Activated T-cell treated with anti-CD3 and anti-CD28 coated beads, Interleukin-2, amount 50 U/mL, for 1 hour (primary cell): ENCODE measurements around the gene JMJD8.

Experiments
- DNase-seq: peaks from one replicate; pipeline ENCODE4 v3.0.0-alpha.2; 2020

Gene JMJD8

DNA sequence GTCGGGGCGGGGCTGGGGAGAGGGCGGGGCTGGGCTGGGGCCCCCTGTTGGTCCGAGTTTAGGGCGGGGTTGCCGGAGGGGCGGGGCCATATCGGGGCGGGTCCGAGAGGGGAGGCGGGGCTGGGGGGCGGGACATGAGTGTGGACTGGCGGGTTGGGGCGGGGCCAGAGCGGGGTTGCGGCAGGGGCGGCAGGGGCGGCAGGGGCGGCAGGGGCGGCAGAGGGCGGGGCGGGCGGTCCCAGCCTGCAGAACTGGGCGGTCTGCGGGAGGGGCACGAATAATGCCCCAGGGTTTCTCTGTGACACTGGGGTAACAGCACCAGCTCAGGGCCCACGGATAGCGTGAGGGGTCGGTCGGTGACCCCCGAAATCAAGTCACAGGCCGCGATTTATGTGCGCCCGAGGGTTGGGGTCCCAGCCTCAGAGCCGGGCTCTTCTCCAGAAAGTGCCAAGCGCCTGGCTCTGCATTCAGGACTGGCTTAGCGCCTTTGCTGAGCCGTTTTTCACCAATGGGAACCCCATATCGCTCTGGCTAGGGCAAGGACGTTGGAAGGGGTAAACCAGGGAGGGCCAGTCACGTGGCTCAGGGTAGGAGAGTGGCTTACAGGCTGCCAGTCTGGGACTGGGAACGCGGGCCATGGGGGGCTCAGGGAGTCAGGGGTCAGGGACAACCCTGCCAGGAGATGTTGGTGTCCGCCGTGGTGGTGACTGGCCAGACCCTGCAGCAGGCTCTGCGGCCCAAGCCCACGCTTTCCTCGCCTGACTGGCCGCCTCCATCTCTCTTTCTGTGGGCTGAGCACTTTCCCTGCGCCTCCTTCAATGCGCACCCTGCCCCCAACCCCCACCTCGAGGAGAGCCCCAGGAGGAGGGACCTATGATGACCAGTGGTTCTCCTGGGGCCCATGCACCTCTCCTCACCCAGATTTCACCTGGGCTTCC, 46.8 kb downstream of the JMJD8 start:
- peak; percentile 38 for DNase-seq

DNA sequence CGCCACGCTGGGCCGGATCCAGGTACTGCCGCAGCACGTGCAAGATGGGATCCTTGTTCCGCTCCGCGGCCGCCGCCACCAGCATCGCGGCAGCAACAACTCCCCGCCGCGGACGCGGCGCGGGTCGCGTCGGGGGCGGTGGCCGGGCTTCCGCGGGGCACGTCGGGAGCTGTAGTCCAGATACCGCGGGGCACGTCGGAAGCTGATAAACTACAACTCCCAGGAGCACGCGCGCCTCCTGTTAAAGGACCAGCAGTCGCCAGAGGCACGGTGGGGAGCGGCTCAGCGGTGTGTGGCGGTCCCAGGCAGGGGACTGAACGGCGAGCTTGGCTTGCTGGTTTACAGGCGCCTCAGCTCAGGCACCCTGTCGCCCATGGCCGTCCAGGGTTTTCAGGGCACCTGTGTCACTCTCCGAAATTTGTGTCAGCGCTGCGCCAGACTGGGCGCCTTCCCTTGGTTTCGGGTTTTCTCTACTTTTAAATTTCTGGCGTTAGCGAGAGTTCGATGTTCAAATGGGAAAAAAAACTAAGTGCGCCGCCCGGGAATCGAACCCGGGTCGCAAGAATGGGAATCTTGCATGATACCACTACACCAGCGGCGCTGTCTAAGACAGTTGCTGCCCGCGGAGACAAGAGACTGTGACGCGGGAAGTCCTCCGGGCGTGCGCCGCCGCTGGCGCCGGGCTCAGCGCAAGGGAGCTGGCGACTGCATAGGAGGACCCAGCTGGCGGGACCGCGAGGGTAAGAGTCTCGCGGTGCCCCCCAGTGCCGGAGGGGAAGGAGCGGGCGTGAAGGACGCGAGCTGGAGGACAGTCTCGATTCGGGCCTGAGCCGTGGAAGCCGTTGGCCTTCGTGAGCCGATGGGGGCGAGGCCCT, 47.7 kb downstream of the JMJD8 start, which contains the start of gene METTL26:
TSS of gene METTL26 (minus strand) at position 100 of the 875 bp plus-strand sequence. CDS start at position 85, 15 bp downstream.
- DNase-seq = peak; percentile 95

DNA sequence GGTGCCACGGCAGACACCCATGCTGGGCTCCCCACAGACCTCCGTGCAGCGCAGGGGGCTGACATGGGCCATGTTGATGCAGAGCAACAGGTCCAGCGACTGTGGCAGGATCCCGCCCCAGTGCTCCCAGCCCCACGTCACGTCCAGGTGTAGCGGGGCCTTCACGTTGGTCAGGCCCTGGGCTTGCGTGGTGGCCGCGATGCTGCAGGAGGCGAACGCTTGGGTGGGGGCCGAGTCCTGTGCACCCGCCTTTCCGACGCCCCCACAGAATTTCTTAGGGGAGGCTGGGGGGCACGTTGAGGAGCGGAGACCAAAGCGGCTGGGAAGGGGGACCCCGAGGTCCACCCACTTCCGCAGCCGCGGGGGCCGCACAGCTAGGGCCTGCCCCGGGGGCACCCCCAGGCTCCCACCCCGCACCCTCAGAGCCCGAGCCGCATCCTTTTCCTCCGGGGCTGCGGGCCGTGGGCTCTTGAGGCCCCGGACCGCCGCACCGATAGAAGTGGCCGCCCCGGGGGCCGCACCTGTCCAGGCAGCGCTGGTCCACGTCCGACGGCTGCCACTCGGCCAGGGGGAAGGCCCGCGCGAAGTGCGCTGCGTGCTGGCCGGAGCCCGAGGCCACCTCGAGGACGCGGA, 48.4 kb downstream of the JMJD8 start:
- DNase-seq = no peak

DNA sequence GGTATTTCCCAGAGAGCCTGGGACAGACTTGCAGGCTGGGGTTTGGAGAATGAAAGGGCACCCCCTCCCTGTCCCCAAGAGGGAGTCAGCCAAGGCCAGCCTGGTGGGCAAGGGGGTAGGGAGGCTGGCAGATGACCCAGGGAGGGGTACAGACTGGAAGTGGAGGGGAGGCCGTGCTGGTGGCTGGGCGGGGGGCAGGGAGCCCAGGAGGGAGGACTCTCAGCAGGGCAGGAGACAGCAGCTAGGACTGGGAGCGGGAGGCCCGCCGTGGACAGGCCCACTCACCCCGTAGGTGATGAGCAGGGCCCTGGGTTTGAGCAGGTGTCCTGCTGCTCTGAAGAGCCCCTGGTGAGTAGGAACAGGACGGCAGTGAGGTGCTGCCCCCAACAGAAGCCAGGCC, 49.1 kb downstream of the JMJD8 start:
- no peak for DNase-seq

DNA sequence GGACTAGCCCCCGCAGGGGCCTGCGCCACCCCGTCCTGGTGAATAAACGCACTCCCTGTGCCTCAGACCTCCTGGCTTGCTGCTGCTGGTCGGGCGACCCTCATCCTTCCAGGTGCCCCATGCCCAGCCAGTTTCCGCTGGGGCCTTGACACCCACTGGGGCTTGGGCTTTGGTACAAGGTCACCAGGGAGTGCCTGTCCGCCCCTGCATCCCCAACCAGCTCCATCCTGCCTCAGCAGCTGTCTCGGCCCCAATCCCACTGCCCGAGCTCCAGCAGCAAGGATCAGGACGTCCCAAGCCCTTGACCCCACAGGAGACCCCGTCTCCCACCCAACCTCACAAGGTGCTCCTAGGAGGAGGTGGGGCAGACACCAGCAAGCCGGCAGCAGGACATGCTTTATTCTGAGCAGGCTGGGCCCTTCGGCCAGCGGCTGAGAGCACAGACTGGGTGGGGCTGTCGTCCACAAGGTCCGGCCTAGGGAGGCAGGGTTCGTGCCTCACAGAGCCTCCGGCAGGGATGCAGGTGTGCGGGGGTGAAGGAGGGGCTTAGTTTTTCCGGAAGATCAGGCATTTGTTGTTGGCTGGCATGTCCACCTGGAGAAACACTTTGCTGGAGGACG, 50.0 kb downstream of the JMJD8 start:
- DNase-seq = no peak

DNA sequence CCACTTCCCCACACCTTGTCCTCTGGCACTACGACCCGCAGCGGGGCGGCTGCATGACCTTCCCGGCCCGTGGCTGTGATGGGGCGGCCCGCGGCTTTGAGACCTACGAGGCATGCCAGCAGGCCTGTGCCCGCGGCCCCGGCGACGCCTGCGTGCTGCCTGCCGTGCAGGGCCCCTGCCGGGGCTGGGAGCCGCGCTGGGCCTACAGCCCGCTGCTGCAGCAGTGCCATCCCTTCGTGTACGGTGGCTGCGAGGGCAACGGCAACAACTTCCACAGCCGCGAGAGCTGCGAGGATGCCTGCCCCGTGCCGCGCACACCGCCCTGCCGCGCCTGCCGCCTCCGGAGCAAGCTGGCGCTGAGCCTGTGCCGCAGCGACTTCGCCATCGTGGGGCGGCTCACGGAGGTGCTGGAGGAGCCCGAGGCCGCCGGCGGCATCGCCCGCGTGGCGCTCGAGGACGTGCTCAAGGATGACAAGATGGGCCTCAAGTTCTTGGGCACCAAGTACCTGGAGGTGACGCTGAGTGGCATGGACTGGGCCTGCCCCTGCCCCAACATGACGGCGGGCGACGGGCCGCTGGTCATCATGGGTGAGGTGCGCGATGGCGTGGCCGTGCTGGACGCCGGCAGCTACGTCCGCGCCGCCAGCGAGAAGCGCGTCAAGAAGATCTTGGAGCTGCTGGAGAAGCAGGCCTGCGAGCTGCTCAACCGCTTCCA, 50.6 kb downstream of the JMJD8 start:
- no peak for DNase-seq

DNA sequence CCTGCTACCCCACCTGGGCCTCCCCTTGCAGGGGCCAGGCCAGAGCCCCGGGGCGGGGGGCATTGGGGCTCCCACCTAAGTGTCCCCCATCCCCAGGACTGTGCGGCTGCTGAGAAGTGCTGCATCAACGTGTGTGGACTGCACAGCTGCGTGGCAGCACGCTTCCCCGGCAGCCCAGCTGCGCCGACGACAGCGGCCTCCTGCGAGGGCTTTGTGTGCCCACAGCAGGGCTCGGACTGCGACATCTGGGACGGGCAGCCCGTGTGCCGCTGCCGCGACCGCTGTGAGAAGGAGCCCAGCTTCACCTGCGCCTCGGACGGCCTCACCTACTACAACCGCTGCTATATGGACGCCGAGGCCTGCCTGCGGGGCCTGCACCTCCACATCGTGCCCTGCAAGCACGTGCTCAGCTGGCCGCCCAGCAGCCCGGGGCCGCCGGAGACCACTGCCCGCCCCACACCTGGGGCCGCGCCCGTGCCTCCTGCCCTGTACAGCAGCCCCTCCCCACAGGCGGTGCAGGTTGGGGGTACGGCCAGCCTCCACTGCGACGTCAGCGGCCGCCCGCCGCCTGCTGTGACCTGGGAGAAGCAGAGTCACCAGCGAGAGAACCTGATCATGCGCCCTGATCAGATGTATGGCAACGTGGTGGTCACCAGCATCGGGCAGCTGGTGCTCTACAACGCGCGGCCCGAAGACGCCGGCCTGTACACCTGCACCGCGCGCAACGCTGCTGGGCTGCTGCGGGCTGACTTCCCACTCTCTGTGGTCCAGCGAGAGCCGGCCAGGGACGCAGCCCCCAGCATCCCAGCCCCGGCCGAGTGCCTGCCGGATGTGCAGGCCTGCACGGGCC, 51.4 kb downstream of the JMJD8 start:
- no peak for DNase-seq

DNA sequence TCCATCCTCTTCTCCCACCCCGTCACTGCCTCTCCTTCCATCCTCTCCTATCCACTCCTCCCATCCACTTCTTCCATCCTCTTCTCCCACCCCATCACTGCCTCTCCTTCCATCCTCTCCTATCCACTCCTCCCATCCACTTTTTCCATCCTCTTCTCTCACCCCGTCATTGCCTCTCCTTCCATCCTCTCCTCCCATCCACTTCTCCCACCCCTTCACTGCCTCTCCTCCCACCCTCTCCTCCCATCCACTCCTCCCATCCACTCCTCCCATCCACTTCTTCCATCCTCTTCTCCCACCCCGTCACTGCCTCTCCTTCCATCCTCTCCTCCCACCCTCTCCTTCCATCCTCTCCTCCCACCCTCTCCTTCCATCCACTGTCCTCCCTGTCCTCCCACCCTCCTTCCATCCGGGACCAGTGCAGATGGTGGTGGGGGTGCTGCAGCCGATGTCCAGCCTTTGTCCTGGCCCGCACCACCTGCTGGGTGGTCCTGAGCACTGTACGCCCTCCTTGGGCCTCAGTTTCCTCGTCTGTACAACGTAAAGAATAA, 52.3 kb downstream of the JMJD8 start:
- no peak for DNase-seq
